Measurements from ENCODE around the gene MIEF1.
A peak's percentile ranks its signal among the peaks of the same experiment; 100 is the strongest.
"Not testable (repeated sequence)": the region's sequence is repeated elsewhere in the genome, so short reads cannot be mapped to it uniquely, and the experiment has no call there.

The MIEF1 gene

DNA sequence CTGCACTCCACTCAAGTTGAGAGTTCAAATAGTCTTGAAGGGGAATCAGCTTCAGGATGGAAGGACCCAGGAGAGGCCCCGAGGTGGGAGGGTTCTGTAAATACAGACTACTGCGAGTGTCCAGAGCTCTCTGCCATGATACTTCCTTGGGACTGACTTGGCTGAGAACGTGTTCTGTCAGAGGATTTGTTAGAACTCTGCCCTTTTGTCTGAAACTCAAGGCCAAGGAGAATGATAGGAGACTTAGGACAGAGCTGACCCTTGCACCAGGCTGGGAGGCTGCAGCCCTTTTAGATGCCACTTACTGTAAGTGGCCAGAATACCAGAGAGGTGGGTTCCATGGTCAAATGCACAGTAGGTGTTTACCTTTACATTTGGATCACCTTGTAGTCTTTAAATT is 15.4 kb downstream of the MIEF1 start:
- DNase-seq: no peak

DNA sequence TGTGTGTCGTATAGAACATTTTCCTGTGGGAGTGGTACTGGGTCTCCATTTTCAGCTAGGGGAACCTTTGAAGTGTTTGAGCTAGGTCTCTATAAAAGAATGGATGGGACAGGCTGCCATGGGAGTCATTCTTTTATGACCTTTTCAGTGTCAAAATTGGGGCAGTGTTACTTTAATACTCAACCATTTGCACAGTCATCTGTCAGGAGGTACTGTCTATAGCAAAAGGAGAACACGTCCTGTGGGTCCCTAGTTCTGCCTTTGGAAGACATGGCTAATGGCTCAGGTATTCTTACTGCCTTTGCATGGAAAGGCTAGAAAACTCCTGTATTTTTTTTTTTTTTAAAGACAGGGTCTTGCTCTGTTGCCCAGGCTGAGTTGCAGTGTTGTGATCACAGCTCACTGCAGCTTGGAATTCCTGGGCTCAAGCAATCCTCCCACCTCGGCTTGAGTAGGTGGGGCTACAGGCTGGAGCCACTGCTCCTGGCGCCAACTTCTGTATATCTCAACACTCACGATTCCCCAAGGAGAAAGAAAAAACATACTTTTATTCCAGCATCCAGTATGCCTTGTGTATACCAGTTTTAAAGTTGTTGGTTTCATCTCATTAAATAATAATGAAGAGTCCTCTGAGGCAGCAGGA is 16.2 kb downstream of the MIEF1 start:
- no peak for DNase-seq

DNA sequence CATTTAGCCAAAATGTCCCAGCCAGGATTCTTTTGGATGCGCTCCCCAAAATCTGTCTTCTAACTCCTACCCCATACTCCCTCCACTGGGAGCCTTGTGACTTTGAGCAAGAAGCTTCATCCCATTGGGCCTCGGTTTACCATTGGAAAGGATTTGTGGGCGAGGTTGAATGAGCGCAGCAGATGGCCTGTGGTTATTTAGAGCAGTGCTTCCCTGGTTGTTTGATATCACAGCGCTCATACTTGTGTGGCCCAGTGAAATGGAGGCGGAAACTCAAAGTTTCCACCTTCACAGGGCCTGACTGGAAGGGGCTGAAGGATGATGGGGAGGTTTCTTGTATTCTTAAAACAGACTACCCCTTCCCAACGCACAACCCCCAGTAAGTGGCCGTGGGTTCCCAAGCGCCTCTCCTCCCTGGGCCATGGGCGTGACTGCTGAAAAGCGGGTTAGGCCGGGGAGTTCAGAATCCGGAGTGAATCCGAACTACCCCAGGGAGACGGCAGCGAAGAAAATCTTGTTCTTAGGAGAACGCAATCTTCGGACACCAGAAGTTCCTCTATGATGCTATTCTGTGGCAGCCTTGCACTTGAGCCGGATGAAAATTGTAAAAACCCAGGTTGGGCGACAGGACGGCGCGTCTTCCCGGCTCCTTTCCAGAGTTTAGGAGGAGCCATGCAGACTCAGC is 17.0 kb downstream of the MIEF1 start:
- DNase-seq: peak; percentile 72

DNA sequence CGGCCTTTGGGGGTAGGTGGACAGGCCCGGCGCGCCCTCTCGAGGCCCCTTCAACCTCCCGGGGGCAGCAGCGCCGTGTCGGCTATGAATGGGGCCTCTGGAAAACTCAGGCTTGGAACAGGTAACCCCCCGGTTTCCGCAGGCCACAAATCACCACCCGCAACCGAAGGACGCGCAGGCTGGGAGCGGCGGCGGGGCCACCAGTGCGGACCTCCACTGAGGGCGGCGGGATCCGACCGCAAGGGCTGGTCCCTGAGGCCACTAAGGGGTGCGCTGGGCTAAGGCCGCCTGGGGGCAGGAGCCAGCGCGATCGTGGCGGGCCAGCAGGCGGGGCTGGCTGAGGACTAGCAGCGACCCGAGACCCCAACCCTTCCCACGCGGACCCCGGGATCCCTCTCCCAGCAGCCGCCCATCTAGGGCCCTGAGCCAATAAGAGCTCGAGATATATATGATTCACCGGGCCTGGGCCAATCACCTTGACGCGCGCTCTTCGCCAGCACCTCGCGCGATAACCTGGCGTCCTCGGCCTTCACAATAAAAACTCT is 17.7 kb downstream of the MIEF1 start:
- DNase-seq: peak; percentile 100

DNA sequence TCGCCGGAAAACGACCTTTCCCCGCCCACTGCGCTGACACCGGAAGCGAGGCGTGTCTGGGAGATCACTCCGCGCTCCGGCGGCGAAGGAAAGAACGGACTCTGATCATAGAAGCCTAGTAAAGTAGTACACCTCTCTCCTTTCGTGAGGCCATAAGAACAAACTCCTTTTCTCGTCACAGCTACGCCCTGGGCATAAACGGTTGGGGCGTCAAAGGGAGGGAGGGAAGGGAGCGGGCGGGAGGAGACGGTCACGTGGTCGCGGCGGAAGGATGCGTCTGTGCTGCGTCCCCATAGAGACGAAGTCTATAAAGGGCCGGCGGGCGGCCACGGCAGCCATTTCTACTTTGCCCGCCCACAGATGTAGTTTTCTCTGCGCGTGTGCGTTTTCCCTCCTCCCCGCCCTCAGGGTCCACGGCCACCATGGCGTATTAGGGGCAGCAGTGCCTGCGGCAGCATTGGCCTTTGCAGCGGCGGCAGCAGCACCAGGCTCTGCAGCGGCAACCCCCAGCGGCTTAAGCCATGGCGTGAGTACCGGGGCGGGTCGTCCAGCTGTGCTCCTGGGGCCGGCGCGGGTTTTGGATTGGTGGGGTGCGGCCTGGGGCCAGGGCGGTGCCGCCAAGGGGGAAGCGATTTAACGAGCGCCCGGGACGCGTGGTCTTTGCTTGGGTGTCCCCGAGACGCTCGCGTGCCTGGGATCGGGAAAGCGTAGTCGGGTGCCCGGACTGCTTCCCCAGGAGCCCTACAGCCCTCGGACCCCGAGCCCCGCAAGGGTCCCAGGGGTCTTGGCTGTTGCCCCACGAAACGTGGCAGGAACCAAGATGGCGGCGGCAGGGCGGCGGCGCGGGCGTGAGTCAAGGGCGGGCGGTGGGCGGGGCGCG is 18.4 kb downstream of the MIEF1 start, which contains the start of gene ATF4:
TSS of gene ATF4 (plus strand) at position 337 of the 880 bp plus-strand sequence. CDS start 884 bp downstream, outside the sequence.
- DNase-seq: peak; percentile 91

DNA sequence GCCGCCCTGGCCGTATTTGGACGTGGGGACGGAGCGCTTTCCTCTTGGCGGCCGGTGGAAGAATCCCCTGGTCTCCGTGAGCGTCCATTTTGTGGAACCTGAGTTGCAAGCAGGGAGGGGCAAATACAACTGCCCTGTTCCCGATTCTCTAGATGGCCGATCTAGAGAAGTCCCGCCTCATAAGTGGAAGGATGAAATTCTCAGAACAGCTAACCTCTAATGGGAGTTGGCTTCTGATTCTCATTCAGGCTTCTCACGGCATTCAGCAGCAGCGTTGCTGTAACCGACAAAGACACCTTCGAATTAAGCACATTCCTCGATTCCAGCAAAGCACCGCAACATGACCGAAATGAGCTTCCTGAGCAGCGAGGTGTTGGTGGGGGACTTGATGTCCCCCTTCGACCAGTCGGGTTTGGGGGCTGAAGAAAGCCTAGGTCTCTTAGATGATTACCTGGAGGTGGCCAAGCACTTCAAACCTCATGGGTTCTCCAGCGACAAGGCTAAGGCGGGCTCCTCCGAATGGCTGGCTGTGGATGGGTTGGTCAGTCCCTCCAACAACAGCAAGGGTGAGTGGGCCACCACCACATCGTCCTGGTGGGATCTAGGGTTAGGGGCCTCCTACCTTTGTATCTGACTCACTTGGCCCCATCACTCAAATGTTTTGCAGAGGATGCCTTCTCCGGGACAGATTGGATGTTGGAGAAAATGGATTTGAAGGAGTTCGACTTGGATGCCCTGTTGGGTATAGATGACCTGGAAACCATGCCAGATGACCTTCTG is 19.2 kb downstream of the MIEF1 start:
- not testable (repeated sequence) for DNase-seq

DNA sequence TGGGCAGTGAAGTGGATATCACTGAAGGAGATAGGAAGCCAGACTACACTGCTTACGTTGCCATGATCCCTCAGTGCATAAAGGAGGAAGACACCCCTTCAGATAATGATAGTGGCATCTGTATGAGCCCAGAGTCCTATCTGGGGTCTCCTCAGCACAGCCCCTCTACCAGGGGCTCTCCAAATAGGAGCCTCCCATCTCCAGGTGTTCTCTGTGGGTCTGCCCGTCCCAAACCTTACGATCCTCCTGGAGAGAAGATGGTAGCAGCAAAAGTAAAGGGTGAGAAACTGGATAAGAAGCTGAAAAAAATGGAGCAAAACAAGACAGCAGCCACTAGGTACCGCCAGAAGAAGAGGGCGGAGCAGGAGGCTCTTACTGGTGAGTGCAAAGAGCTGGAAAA is 20.0 kb downstream of the MIEF1 start:
- not testable (repeated sequence) for DNase-seq

DNA sequence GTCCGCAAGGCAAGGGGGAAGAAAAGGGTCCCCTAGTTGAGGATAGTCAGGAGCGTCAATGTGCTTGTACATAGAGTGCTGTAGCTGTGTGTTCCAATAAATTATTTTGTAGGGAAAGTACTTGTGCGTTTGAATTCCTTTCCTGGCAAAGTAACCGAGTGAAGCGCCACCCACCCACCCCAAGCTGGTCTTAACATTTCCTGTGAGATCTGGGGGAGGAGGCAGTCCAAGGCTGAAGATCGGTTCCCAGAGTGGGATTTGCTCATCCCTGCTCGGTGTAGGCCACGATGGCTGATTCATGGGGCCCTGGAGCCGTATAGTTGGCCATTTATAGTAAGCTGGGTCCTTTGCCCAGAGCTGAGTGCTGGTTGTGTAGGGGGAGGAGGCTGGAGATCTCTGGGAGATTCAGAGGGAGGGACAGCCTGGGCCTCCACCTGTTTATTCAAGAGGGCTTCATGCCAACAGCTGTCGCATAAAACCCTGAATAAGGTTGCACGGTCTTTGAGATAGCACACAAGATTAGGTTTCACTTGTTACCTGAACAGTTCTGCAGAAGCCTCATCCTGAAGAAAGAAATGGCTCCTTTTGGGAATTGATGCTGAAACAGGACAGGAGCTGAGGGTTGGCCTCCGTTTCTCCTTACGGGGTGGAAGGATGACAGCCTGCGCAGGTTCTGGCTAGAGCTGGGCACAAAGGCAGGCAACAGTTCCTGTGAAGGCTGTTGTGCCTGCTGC is 20.6 kb downstream of the MIEF1 start:
- DNase-seq: peak; percentile 64

DNA sequence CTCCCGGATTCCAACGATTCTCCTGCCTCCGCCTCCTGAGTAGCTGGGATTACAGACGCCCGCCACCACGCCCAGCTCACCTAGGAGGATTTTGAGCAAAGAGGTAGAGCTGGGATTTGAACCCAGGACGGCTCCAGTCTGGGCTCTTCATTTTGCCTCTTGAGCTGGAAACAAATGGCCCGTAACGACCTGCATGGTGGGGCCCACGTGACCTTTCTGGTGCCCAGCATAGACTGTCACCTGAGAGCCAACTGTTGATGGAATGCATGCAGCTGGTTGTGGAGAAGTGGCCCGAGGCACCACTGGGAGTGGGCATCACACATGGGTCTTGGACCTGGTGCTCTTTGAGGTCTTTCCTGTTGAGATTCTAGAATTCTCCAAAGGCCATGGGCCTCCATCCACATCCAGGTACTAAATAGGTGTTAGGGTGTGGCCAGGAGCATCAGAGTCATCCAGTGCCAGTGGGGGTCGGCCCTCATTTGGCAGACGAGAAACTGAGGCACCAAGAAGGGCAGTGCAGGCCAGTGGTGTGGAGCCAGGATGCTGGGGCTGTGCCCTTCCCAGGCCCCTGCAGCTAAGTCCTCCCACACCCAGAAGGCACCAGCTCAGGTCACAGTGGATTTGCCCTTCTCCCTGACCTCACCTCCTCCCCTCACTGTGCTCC is 22.1 kb downstream of the MIEF1 start:
- DNase-seq: no peak

DNA sequence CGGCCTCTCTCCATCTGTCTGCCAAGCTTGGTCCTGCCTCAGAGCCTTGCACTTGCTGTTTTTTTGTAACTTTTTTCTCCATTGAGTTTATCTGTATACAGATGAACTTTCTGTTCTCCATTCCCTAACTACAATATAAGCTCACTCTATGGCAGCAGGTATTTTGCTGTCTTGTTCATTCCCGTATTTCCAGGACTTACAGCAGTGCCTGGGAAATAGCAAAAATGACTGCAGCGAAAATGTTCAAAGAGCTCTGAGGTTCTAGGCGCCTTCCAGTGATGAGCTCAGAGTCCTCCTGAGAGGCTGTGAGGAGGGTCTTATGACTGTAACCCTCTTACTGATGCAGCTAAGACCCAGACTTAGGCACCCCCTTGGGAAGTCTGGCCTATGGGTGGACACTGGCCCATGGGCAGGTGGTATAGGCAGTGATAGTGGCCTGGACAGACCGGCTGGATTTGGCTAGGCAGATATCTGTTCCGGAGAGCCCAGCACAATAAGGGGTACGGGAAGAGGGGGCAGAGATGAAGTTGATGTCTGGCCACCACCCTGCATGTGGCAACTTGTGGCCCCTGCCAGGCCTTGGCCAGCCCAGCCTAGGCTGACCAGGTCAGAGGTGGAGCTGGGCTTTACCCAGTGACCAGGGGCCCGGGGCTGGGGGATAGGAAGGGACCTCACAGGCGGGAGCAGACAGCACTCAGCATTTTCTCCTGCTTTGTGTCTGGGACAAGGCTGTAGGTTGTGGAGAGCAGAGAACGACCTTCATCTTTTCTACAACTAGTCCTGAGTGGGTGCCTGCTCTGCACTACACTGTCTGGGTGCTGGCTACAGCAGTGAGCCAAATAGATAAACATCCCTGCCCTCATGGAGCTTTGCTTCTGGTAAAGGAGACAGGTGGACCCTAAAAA is 22.9 kb downstream of the MIEF1 start:
- DNase-seq: no peak

DNA sequence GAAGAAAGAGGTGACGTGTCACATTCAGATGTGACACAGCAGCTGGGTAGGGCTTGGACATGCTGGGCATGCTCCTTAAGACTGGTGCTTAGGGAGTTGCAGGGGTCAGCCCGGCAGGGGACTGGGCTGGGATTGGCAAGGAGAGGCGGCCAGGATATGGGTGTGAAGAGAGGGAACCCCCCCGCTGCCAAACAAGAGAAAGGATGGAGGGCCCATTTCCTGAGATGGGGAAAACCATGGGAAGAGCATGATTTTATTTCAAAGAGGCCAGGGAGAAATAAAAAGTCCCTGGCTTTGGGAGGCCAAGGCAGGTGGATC is 23.5 kb downstream of the MIEF1 start:
- DNase-seq: no peak

DNA sequence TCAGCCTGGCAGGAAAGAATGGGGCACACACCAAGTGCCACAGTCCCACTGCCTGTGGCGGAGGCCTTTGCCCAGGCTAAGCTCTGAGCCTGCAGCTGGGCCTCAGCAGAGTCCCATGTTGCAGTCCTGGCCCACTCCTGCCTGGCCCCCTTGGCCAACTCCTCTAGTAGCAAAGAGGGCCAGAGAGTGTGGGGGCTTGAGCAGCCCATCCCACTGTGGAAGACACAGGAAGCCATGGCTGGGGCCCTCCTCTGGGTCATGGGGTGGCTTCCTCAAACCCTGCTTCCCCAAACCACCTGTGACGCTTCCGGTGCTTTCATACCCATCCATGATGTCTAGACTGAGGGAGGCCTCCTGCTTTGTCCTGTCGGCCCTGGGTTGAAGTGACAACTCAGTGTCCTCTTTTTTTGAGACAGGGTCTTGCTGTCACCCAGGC is 24.7 kb downstream of the MIEF1 start:
- DNase-seq: peak; percentile 62

DNA sequence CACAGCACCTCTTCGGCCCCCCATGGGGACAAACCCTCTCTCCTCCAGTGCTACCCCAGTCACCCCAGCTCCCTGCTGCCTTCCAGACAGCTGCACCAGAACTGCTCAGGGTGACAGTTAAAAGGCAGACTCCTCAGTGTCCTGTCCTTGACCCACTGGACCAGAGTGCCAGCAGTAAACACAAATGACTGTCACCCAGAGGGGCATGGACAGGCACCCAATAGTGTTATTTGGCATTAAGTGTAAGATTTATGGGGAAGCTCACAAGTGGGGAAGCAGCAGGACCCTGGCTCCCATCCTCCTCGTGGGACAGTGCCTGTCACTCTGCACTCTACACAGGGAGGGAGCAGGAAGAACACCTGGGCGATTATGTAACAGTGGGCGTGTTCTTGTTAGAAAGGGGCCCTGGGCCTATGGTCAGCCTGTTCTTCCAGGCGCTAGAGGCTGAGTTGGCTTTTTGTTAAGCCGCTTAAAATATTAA is 25.4 kb downstream of the MIEF1 start:
- DNase-seq: no peak

DNA sequence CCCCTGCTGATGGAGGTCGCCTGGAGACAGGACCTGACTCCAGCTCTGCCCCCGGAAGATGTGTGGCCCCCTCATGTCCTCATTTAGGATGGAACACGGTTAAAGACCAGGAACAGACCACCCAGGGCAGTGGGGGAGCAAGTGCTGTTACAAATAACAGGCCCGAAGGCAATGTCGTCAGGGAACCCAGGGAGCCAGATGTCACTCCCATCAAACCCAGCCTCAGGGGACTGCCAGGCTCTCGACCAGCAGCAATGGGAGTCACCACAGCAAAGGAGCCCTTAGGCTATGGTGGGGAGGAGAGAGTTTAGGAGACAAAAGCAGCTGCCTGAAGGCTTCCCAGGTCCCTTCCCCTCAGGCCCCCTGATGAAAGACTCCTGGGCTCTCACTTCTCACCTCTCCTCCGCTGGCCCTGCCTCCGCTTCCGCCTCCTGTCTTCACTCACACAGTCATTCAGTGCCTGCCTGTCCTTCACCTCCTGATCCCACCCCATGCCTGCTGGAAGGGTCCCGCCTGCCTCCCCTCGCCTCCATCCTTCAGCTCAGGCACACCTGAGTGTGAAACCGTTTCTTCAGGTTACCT is 26.1 kb downstream of the MIEF1 start:
- DNase-seq: no peak

DNA sequence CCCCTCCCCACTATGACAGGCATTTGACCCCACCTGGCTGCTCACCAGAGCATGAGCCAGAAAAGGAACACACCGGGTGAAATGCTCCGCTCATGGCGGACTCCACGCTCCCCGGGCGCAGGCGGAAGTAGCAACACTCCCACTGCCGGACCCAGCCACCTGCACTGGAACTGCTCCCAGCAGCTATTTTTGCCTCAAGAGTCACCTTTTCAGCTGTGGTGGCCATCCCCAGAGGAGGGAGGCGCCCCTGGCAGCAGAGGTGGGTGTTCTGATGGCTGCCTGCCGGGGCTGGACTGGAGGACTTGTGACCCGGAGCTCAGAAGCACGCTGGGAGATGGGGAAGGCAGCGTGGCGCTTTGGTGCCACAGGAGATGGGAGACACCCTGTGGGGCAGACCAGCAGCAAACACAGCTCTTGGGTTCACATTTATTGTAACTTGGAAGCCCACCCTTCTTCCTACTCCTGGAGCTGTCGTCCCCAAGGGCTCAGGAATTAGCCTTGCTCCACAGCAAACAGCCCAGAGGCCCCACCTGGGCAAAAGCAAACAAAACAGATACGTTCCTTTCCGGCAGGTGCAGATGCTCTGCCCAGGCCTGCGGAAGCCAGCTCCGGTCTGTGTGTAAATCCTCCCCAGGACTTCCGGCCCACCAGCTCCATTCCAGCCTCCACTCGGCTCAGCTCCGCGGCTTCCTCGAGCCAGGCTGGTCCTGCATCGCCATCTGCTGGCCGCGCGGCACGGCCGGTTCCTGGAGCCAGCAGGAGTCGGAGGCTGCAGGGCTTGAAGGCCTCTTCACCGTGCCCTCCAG is 26.8 kb downstream of the MIEF1 start:
- DNase-seq: peak; percentile 96

DNA sequence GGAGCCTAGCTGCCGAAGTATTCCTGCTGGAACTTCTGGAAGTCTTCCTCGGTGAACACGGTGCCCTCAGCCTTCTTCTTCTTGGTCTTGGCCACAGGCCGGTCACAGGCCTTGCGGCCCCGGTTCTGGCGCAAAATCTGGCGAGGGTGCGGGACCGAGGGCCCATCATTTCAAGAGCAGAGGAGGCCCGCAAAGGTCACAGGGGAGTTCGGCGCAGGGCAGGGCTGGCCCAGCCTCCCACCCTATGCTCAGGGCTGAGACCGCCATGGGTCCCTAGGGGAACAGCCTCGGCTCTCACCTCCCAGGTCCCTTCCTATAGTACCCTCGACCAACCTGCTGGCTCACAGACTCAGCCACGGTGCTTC is 27.4 kb downstream of the MIEF1 start:
- DNase-seq: no peak

DNA sequence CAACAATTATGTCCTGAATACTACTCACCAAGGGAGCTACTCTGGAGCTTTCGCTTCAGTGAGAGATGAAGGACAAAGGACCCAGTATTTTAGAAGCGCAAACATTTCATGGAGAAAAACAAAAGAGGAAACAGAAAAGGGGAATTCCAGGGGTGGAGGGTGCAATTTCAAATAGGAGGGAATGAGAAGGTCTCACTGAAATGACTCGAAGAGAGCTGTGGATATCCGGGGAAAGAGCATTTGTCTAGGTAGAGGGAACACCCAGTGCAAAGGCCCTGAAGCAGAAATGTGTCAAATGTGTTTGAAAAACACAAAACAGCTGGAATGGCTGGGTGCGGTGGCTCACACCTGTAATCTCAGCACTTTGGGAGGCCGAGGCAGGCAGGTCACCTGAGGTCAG is 28.0 kb downstream of the MIEF1 start:
- DNase-seq: no peak

DNA sequence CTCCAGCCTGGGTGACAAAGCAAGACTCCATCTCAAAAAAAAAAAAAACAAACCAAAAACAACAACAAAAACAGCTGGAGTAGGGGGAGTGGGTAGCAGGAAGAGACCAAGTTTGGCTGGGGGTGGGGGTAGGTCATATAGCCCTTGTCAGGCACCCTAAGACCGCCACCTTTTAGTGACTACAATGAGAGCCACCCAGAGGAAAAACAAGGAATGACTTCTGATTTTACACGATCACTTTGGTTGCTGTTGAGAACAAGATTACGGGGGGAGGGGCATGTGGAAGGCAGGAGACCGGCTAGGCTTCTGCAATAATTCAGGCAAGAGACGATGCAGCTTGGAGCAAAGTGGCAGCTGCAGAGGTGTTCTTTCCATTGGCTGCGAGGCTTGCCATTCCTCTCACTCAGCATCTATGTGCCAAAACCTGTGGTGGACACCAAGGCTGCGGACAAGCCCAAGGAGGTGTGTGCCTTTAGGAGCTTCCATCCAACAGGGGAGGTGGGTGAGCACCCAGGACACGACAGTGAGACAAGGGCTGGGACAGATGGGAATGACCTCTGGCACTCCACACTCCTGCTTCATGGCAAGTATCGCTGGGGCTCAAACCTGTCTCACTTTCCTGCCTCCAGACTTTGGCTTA is 28.7 kb downstream of the MIEF1 start:
- peak; percentile 92 for DNase-seq
